GM18511 (cell line): ENCODE results near the gene PSMD1.
"Not testable (repeated sequence)": the region's sequence is repeated elsewhere in the genome, so short reads cannot be mapped to it uniquely, and the experiment has no call there.

ENCODE experiments used
- ATAC-seq: cut with Tn5 transposase; IDR thresholded peaks from one replicate; pipeline ENCODE4 v1.9.1; 2021; ENCODE audit warnings: mild to moderate bottlenecking, moderate library complexity; ENCODE audit not compliant: unreplicated experiment

PSMD1 gene

GRCh38 chr2:231052494-231053451 is 3.9 kb upstream of the PSMD1 start:
- ATAC-seq = peak; percentile 72

DNA sequence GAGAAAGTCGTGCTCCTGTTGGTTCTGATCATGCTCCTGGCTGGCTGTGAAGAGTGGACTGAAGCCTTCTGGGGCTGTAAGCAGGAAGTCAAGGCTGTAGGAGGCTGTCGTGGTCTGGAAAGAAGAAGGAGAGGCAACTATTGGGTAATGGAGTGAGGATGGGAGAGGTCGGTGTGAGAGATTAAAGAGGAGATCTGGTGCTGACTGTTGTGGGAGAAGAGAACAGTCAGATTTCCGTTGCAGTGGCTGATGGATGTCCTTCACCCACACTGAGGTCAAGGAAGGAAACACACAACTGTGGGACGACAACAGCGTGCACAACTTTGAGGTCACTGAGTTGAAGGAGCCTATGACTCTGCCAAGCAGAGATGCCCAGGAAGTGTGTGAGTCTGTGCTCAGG is 2.8 kb upstream of the PSMD1 start:
- ATAC-seq = no peak

DNA sequence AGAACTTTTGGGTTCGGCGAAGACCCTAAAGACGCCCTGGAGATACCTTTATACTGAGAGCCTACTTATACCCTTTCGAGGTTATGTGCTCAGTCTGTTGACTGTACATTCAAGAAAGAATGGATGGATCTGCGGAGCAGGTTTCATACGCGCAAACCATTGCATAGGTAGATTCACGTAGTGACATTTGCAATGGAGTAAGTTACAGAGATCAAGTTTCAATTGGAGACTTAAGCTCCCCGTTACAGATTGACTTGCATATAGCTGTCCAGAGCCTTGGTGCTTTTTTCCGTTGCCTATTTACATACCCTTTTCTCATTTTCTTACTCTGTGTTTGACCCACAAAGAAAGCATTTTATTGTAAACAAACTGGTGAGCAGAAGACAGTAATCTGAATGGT is 923 bp downstream of the PSMD1 start:
- no peak for ATAC-seq

DNA sequence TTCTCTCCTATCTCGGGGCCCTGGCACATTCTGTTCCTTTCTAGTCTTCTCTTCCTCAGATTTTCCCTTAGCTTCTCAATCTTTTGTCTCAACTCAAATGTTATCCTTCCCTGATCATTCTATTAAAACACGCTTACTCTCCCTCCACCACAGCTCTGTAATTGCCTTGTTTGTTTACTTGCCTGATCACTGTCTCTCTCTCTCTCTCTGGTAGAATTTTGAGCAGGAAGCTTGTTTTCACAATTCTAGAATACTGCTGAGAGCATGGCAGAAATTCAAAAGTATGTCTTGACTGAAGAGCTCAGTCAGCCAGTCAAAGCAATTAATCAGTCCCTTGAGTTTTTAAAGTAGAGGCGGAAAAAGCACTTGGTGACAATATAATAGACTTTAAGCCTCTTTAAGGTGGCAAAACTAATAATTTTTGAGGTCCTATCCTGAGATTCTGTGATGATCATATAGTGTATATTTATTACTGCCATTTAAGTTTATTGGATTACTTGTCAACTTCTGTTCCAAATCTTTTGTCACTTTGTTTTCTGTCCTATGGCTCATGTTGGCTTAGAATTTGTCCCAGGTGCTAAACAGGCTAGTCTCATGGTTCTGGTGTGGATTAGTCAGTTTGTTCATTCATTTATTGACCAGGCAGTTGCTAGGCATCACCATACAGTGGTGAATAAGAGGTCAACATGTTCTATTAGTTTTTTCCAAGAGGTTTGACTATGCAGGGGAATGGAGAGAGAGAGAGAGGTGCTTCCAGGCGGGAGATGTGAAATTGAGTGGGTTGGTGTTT is 2.3 kb downstream of the PSMD1 start:
- no peak for ATAC-seq

DNA sequence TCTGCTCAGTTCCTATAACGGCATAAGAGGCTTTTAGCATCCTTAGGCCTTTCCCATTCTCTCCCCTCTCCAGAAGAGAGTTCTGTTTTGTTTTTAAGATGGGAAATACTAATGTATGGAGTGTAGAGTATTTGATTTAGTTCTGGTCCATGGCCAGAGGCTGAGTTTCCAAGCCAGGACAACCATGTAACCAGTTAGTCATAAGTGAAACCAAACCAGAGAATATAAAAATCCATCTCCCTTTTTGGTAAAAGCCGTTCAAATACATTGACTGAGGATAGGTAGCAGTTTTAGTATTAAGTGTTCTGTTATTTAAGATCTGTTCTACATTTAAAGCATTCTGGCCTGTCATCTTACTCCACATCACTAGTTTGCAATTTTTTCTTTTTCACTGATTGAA is 3.1 kb downstream of the PSMD1 start:
- ATAC-seq = no peak

DNA sequence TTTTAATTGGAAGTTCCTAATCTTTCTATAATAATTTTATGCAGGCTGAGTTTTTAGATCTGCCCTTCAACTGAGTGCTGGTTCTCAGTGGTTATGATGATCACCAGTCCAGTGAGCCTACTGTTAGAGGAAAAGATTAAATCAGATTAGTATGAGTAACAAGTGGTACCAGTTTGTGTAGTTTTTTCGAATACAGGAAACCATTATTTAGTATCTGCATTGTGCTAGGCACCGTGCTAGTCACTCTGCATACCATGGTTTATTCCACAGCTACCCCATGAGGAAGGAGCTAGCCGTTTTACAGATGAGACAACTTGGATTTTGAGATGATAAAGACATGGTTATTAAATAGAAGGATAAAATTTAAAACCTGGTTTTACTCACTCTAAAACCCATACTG is 6.1 kb downstream of the PSMD1 start:
- ATAC-seq = no peak

DNA sequence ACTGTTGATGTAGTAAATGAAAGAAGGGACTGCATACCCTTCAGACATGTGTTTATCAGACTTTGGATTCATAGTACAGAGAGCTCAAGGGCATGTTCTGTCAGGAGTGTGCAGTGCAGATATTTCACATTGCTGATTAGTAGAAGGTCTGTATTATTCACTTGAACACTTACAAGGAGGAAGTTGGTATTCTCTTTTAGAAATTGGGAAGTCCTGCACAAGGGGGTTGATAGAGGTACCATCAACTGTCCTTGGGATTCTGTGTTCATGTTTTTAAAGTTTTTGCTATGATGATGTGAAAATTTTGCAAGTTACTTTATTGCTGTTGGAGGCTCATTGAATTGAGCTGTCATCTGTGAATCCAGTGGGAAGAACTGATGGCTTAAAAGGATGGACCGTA is 6.7 kb downstream of the PSMD1 start:
- no peak for ATAC-seq

- ATAC-seq = no peak
These were observed 9.3 kb downstream of the PSMD1 start for GRCh38 chr2:231065966-231066365.

- ATAC-seq = not testable (repeated sequence)
These were observed 10.9 kb downstream of the PSMD1 start for GRCh38 chr2:231067531-231067930.

DNA sequence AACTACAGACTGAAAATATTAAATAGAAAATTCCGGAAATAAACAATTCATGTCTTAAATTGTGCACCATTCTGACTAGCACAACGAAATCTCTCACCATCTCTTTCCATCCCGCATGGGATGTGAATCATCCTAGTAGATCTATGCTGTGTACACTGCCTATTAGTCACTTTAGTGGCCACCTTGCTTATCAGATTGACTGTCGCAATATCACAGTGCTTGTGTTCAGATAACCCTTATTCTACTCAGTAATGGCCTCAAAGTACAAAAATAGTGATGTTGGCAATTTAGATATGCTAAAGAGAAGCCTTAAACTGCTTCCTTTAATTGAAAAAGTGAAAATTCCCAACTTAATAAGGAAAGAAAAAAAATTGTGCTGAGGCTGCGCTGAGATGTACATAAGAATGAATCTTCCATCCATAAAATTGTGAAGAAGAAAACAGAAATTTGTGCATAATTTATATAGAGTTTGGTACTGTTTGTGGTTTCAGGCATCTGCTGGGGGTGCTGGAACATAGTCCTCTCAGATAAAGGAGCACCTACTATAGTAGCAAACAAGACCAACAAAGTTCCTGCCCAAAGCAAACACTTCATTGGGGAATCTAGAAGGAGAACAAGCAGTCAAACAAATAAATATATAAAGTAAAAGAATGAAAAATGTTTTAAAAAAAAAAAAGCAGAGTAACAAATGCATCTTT is 12.0 kb downstream of the PSMD1 start:
- no peak for ATAC-seq

GRCh38 chr2:231069379-231070054 is 12.8 kb downstream of the PSMD1 start:
- no peak for ATAC-seq

- no peak for ATAC-seq
These were observed 27.9 kb downstream of the PSMD1 start for GRCh38 chr2:231084565-231084964.

DNA sequence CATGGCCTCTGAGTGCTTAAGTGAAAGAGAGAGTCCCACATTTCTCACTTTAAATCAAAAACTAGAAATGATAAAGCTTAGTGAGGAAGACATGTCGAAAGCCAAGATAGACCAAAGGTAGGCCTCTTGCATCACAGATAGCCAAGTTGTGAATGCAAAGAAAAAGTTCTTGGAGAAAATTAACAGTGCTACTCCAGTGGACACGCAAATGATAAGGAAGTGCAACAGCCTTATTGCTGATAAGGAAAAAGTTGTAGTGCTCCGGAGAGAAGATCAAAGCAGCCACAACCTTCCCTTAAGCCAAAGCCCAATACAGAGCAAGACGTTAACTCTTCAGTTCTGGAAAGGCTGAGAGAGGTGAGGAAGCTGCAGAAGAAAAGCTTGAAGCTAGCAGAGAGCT is 32.1 kb downstream of the PSMD1 start:
- ATAC-seq = no peak

DNA sequence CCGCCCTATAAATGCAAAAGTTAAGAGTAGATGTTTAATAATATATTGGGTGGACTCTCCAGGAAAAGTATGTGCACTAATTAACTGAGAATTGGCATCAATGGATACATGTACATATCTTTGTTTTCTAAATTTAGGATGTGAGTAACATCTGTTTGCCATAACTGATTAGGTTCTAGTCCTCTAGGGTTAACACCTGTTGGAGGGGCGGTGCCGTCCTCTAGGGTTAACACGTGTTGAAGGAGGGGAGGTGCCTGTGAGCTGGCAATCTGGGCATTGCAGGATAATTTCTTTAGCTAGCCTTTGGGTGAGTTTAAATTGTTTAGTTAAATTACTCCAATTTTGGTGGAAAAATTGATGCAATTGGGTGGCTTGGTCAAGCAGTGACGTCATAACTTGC is 37.3 kb downstream of the PSMD1 start:
- ATAC-seq = no peak

GRCh38 chr2:231094736-231095346 is 38.2 kb downstream of the PSMD1 start:
- ATAC-seq = no peak

DNA sequence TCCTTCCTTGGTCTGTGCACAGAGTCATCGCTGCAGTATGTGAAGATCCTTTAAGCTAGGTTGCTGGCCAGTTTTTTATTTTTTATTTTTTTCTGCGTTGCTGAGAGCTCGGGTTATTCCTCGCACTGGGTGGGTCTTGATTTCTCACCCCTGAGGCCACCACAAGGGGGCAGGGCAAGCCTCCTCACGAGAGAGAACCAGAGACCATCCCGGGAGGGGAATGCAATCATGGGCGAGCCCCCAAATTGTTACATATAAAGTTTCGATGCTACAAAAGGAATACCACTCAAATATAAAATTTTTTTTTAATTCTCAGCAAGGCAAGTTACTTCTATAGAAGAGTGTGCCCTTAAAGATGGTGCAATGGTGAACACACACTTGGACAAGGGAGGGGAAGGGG is 43.3 kb downstream of the PSMD1 start:
- ATAC-seq = no peak

GRCh38 chr2:231100321-231100720 is 43.7 kb downstream of the PSMD1 start:
- not testable (repeated sequence) for ATAC-seq

GRCh38 chr2:231100990-231101389 is 44.3 kb downstream of the PSMD1 start:
- no peak for ATAC-seq

GRCh38 chr2:231102772-231103171 is 46.1 kb downstream of the PSMD1 start:
- ATAC-seq = no peak

DNA sequence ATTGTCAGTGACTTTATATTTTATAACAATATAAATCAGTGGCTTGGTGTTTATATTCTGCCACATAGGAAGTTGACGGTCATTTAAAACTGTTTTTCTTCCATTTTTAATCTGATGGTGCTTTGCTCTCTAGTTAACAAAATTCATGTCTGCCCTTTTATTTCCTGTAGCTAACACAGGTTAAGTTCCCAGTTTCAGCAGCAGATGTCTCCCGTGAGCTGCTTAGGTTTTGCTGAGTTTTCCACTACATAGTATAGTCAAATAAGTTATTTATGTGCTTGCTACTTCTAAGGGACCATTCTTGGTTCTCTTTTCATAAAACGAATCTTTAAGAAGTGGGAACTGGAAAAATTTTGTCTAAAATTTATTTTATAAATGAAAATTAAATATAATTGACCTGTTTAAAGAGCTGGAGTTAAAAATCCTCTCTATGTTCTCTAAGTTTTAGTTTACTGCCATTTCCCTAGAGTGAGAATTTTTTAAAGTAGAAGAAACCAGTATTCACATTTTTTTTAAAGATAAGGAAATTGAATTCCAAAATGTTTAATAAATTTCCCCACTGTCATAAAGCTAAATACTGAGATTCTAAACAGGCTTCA is 47.5 kb downstream of the PSMD1 start:
- peak; percentile 63 for ATAC-seq
